H1 (cell line): Measurements from ENCODE around the gene NKIRAS2. TPM values are rescaled to one million over a fixed set of nuclear protein-coding genes. Genes with fewer than 3 reads are reported as not detected.

Source experiments
- CEBPB ChIP-seq: IDR thresholded peaks from 2 replicates; pipeline ENCODE4 v1.6.1; 2012; ENCODE audit warnings: low read depth, low read length
- CHD2 ChIP-seq: IDR thresholded peaks from 2 replicates; pipeline ENCODE4 v1.6.1; 2012; ENCODE audit warnings: low read length, improper control_type of control experiment
- EZH2 ChIP-seq: fragments of 200-600 bp; sonication (generic); IDR thresholded peaks from 2 replicates; pipeline ENCODE4 v1.7.1; 2012; ENCODE audit warnings: low read depth, mild to moderate bottlenecking, moderate library complexity, low read length, inconsistent platforms; ENCODE audit not compliant: severe bottlenecking
- POLR2A ChIP-seq, 2 experiments: IDR thresholded peaks; 1 replicate in 1 of 2; 2 replicates in 1 of 2; pipeline ENCODE4 v1.6.1; 2011; ENCODE audit warnings: low read depth in 2 of 2, low read length in 2 of 2, mild to moderate bottlenecking in 2 of 2; ENCODE audit errors: control extremely low read depth in 1 of 2
- SAP30 ChIP-seq: fragments of 300-600 bp; sonication (generic); IDR thresholded peaks from 2 replicates; pipeline ENCODE4 v1.7.1; 2012; ENCODE audit warnings: low read length, moderate library complexity, mild to moderate bottlenecking, inconsistent platforms; ENCODE audit not compliant: insufficient read depth, insufficient replicate concordance
- polyA plus RNA-seq, 7 experiments: library from polyadenylated mRNA; depleted of rRNA in 3 of 7; stranded (reverse) in 5 of 7; unstranded in 2 of 7; fragments of >200 nt in 5 of 7; fragments of 200-250 nt in 2 of 7; gene quantifications; 1 replicate in 5 of 7; 2 replicates in 1 of 7; 4 replicates in 1 of 7; pipeline versions ENCODE4 v1.2.1 to v1.2.3, GENCODE V29; 2011 to 2013; ENCODE audit warnings: missing spikeins in 2 of 7, mixed read lengths in 2 of 7
- total RNA-seq: library from RNA; stranded (reverse); fragmentation: NEBNext Ultra II Directional; extraction: Animal tissue kit (Norgen Biotek cat#: 25700); gene quantifications from 2 replicates; pipeline ENCODE4 v1.2.1, GENCODE V29; 2021

Gene NKIRAS2
- total and polyA plus RNA-seq, 2 of the 8 experiments (the other 6 are each of a cell fraction or from before 2014, with no cell fraction given): 34.5 to 51.1 TPM

GRCh38 chr17:42062681-42063080 lies 42.8 kb downstream of the NKIRAS2 start (continued):
- TF ChIP-seq SAP30: no peak
- no peak for TF ChIP-seq POLR2A (IDR thresholded peaks at IDR 0.05; ENCODE audit: control extremely low read depth in 1 of 2, low read depth in 2 of 2, low read length in 2 of 2)
- TF ChIP-seq EZH2: no peak
- no peak for TF ChIP-seq CHD2
- no peak for TF ChIP-seq CEBPB
- TF ChIP-seq, all 59 proteins: peak for 0
